ENCODE data around the gene BAIAP2L1.
A peak's percentile ranks its signal among the peaks of the same experiment; 100 is the strongest.

The BAIAP2L1 gene

DNA sequence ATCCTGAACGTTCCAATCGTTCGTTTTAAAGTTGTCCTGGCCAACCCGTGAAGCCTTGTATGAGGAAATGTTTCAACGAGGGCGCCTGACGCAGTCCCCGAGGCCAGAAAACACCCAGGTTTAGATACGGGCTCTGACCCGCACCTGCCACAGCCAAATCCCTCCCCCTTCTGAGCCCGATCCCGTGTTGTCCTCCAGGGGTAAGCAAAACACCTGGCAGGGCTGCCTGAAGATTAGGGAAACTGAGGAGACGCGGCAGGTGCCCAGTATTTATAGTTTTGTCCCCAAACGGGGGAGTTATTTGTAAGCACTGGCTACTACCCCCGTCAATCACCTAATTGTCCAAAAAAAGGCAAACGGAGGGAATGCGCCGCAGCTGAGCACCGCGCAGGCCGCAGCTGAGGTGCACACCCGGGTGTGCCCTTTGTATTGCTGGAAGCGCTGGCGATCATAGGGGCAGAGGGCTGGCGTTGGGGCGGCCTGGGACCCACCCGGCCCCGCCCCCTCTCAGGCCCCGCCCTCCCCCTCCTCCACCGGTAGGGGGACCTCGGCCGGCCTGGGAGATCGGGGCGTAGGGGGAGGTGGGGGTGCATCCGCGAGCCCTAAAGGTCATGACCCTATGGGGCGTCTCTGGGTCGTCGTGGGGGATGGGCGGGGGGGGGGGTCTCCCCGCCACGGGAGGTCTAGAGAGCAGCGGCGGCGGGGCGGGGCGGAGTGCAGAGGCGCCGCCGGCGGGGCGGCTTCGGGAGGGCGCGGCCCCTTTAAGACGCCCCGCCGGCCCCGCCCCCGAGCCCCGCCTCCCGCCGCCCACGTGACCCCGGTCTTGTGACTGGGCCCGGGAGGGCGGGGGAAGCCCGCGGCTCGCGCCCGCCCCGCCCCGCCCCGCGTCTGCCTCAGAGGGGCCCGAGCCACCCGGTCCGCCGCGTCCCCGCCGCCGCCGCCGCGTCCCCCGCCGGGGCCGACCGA is 119.8 kb downstream of the BAIAP2L1 start, which contains the start of gene BRI3:
TSS of gene BRI3 (plus strand) at position 896 of the 966 bp plus-strand sequence. CDS start 110 bp downstream, outside the sequence.
- ChIA-PET POLR2A (interaction anchor here (0.6 to 1.4 kb wide), 3 partner anchors 101 to 124 kb away, joined by 3 to 5 read pairs (median 3); partner anchors contain the start of gene BAIAP2L1), CTCF (no interaction called here)
- Histone ChIP-seq H3K36me3 (ENCODE audit: control insufficient read depth in 2 of 2, insufficient read depth in 1 of 2, low read length in 2 of 2) (peaks cover 0 to 27% of the 10 kb centered on the region in 2 experiments; a peak in 2 of 3 replicates), H3K27ac (ENCODE audit: extremely low read depth, low read depth, low read length) (peak within 1 kb of the TSS; percentile 68; the same call in 1 of the 2 replicates), H3K4me3 (ENCODE audit: low read depth, low read length) (peak within 1 kb of the TSS; percentile 70), H3K9me3 (ENCODE audit: control insufficient read depth, insufficient read depth, low read depth, low read length) (no peaks in the 10 kb centered on the region), H3K4me1 (ENCODE audit: control insufficient read depth, insufficient read depth, low read length) (peaks cover 12% of the 10 kb centered on the region)
- TF ChIP-seq ZEB2 (tag by site-specific recombination; IDR thresholded peaks at IDR 0.05) (0 out of 2 replicates have a peak, but pooled peaks have one; percentile 16), BCL11A (tag by site-specific recombination; IDR thresholded peaks at IDR 0.05; ENCODE audit: low read depth) (no peak), OSR2 (tag by site-specific recombination; IDR thresholded peaks at IDR 0.05) (no peak), ZNF621 (tag by site-specific recombination; IDR thresholded peaks at IDR 0.05) (no peak), ZNF114 (tag by site-specific recombination; IDR thresholded peaks at IDR 0.05) (no peak), ZBTB21 (tag by site-specific recombination; IDR thresholded peaks at IDR 0.05) (no peak), ZNF692 (tag by site-specific recombination; IDR thresholded peaks at IDR 0.05) (peak; percentile 86), ZNF561 (tag by site-specific recombination; IDR thresholded peaks at IDR 0.05; ENCODE audit: borderline replicate concordance) (no peak), GLIS1 (tag by site-specific recombination; IDR thresholded peaks at IDR 0.05) (peak; percentile 48; the same call in 1 of the 2 replicates), ZBTB48 (tag by site-specific recombination; IDR thresholded peaks at IDR 0.05) (peak; percentile 23; the same call in 1 of the 2 replicates), ZNF169 (tag by site-specific recombination; IDR thresholded peaks at IDR 0.05) (no peak), KLF8 (tag by site-specific recombination; IDR thresholded peaks at IDR 0.05) (peak; percentile 51; the same call in 1 of the 2 replicates), ZNF311 (tag by site-specific recombination; IDR thresholded peaks at IDR 0.05; ENCODE audit: borderline replicate concordance) (no peak), ZNF398 (tag by site-specific recombination; IDR thresholded peaks at IDR 0.05) (no peak), ZNF792 (tag by site-specific recombination; IDR thresholded peaks at IDR 0.05) (no peak), ZNF654 (tag by site-specific recombination; IDR thresholded peaks at IDR 0.05; ENCODE audit: low read depth) (no peak), HOXA7 (CRISPR knock-in tag; IDR thresholded peaks at IDR 0.05; ENCODE audit: borderline replicate concordance) (no peak), SP7 (tag by site-specific recombination; IDR thresholded peaks at IDR 0.05) (peak; percentile 43; the same call in 1 of the 2 replicates), ZNF10 (tag by site-specific recombination; IDR thresholded peaks at IDR 0.05) (no peak), SCRT1 (tag by site-specific recombination; IDR thresholded peaks at IDR 0.05; ENCODE audit: borderline replicate concordance) (no peak), KLF10 (tag by site-specific recombination; IDR thresholded peaks at IDR 0.05) (no peak), SP2 (tag by site-specific recombination; IDR thresholded peaks at IDR 0.05) (peak; percentile 40), ZNF449 (tag by site-specific recombination; IDR thresholded peaks at IDR 0.05) (no peak), ZNF18 (tag by site-specific recombination; IDR thresholded peaks at IDR 0.05) (no peak), ZBTB17 (tag by site-specific recombination; IDR thresholded peaks at IDR 0.05) (peak; percentile 34; the same call in 1 of the 2 replicates), ZFHX2 (tag by site-specific recombination; conservative IDR thresholded peaks at IDR 0.05) (no peak), KLF17 (tag by site-specific recombination; IDR thresholded peaks at IDR 0.05) (no peak), GLIS2 (tag by site-specific recombination; IDR thresholded peaks at IDR 0.05) (peak; percentile 54)
- TF ChIP-seq, protein P1, sequence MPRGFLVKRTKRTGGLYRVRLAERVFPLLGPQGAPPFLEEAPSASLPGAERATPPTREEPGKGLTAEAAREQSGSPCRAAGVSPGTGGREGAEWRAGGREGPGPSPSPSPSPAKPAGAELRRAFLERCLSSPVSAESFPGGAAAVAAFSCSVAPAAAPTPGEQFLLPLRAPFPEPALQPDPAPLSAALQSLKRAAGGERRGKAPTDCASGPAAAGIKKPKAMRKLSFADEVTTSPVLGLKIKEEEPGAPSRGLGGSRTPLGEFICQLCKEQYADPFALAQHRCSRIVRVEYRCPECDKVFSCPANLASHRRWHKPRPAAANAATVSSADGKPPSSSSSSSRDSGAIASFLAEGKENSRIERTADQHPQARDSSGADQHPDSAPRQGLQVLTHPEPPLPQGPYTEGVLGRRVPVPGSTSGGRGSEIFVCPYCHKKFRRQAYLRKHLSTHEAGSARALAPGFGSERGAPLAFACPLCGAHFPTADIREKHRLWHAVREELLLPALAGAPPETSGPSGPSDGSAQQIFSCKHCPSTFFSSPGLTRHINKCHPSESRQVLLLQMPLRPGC (tag by site-specific recombination; IDR thresholded peaks at IDR 0.05): no peak
